Measurements from ENCODE around the gene SLC25A21. TPM values are rescaled to one million over a fixed set of nuclear protein-coding genes. Genes with fewer than 3 reads are reported as not detected.
"Not testable (repeated sequence)": the region's sequence is repeated elsewhere in the genome, so short reads cannot be mapped to it uniquely, and the experiment has no call there.

Gene SLC25A21
- total RNA-seq, 1 donor from 2014 or later = 0.78 TPM

- intact Hi-C loops (cut with DNase I) = loop anchor here (10.0 kb wide), 1 partner anchor 596 kb away; no protein-coding TSS in a partner anchor
- no peak for DNase-seq
- no peak for ATAC-seq (ENCODE audit: poor library complexity)
Measured at GRCh38 chr14:37150414-37150813, 22.0 kb downstream of the SLC25A21 start.

- intact Hi-C loops (cut with DNase I) = no loop called here
- ATAC-seq (ENCODE audit: poor library complexity) = no peak
- no peak for DNase-seq
Measured at GRCh38 chr14:37147310-37147880, 25.0 kb downstream of the SLC25A21 start.

GRCh38 chr14:37146438-37146837, 26.0 kb downstream of the SLC25A21 start:
- ATAC-seq (ENCODE audit: poor library complexity); DNase-seq; intact Hi-C loops (cut with DNase I): not testable (repeated sequence)

GRCh38 chr14:37145395-37145794, 27.0 kb downstream of the SLC25A21 start:
- DNase-seq = no peak
- no peak for ATAC-seq (ENCODE audit: poor library complexity)
- intact Hi-C loops (cut with DNase I) = no loop called here

GRCh38 chr14:37144729-37145363, 27.6 kb downstream of the SLC25A21 start:
- intact Hi-C loops (cut with DNase I) = no loop called here
- ATAC-seq (ENCODE audit: poor library complexity) = no peak
- DNase-seq = no peak

GRCh38 chr14:37143475-37143874, 28.9 kb downstream of the SLC25A21 start:
- intact Hi-C loops (cut with DNase I) = no loop called here
- no peak for DNase-seq
- ATAC-seq (ENCODE audit: poor library complexity) = no peak

- ATAC-seq (ENCODE audit: poor library complexity) = no peak
- intact Hi-C loops (cut with DNase I) = no loop called here
- no peak for DNase-seq
Measured at GRCh38 chr14:37142835-37143401, 29.5 kb downstream of the SLC25A21 start.

GRCh38 chr14:37140176-37140575, 32.2 kb downstream of the SLC25A21 start:
- intact Hi-C loops (cut with DNase I) = no loop called here
- DNase-seq = no peak
- no peak for ATAC-seq (ENCODE audit: poor library complexity)

GRCh38 chr14:37139710-37140109, 32.7 kb downstream of the SLC25A21 start:
- intact Hi-C loops (cut with DNase I) = no loop called here
- ATAC-seq (ENCODE audit: poor library complexity) (no peak), DNase-seq (no peak)

GRCh38 chr14:37138898-37139297, 33.5 kb downstream of the SLC25A21 start:
- ATAC-seq (ENCODE audit: poor library complexity) (no peak), DNase-seq (no peak)
- intact Hi-C loops (cut with DNase I) = no loop called here

GRCh38 chr14:37133284-37133913, 39.0 kb downstream of the SLC25A21 start:
- intact Hi-C loops (cut with DNase I) = no loop called here
- no peak for DNase-seq
- no peak for ATAC-seq (ENCODE audit: poor library complexity)

GRCh38 chr14:37131205-37131604, 41.2 kb downstream of the SLC25A21 start:
- DNase-seq = no peak
- intact Hi-C loops (cut with DNase I) = no loop called here
- no peak for ATAC-seq (ENCODE audit: poor library complexity)

GRCh38 chr14:37129047-37129446, 43.4 kb downstream of the SLC25A21 start:
- DNase-seq = no peak
- no peak for ATAC-seq (ENCODE audit: poor library complexity)
- intact Hi-C loops (cut with DNase I) = no loop called here

GRCh38 chr14:37124614-37125013, 47.8 kb downstream of the SLC25A21 start:
- no peak for DNase-seq
- intact Hi-C loops (cut with DNase I) = no loop called here
- no peak for ATAC-seq (ENCODE audit: poor library complexity)

- intact Hi-C loops (cut with DNase I) = no loop called here
- DNase-seq = no peak
- ATAC-seq (ENCODE audit: poor library complexity) = no peak
Measured at GRCh38 chr14:37122919-37123639, 49.3 kb downstream of the SLC25A21 start.

- intact Hi-C loops (cut with DNase I) = no loop called here
- ATAC-seq (ENCODE audit: poor library complexity) = no peak
- DNase-seq = no peak
Measured at GRCh38 chr14:37122288-37122687, 50.1 kb downstream of the SLC25A21 start.

GRCh38 chr14:37118673-37119366, 53.6 kb downstream of the SLC25A21 start:
- ATAC-seq (ENCODE audit: poor library complexity) (no peak), DNase-seq (no peak)
- intact Hi-C loops (cut with DNase I) = no loop called here

GRCh38 chr14:37116933-37117849, 55.2 kb downstream of the SLC25A21 start:
- no peak for ATAC-seq (ENCODE audit: poor library complexity)

More at GRCh38 chr14:37116933-37117849, 55.2 kb downstream of the SLC25A21 start:
- intact Hi-C loops (cut with DNase I) = no loop called here
- DNase-seq = no peak
